Measurements from ENCODE around the gene VPS9D1.

DNA sequence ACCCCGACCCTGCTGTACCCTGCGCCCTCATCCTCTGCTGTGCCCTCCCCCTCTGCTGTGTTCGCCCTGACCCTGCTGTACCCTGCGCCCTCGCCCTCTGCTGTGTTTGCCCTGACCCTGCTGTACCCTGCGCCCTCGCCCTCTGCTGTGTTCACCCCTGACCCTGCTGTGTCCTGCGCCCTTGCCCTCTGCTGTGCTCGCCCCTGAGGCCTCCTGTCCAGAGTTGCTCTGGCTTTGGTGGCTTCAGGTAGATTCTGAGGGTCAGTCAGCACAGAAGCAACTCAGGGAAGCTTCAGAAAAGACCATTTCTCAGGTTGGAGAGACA lies 12.2 kb upstream of the VPS9D1 start:
- TF ChIP-seq, protein P1, sequence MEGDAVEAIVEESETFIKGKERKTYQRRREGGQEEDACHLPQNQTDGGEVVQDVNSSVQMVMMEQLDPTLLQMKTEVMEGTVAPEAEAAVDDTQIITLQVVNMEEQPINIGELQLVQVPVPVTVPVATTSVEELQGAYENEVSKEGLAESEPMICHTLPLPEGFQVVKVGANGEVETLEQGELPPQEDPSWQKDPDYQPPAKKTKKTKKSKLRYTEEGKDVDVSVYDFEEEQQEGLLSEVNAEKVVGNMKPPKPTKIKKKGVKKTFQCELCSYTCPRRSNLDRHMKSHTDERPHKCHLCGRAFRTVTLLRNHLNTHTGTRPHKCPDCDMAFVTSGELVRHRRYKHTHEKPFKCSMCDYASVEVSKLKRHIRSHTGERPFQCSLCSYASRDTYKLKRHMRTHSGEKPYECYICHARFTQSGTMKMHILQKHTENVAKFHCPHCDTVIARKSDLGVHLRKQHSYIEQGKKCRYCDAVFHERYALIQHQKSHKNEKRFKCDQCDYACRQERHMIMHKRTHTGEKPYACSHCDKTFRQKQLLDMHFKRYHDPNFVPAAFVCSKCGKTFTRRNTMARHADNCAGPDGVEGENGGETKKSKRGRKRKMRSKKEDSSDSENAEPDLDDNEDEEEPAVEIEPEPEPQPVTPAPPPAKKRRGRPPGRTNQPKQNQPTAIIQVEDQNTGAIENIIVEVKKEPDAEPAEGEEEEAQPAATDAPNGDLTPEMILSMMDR (IDR thresholded peaks at IDR 0.05; ENCODE audit: low read depth, low read length) = no peak
- no peak for TF ChIP-seq EZH2phosphoT487 (IDR thresholded peaks at IDR 0.05; ENCODE audit: low read depth)
